HK-2 (cell line): ENCODE results near the gene SORD.

Experiments used
- DNase-seq: peaks from one replicate; pipeline ENCODE4 v3.0.0-alpha.2; 2018; ENCODE audit not compliant: unreplicated experiment

Gene SORD

GRCh38 chr15:45116482-45117307, 93.7 kb downstream of the SORD start:
- no peak for DNase-seq

DNA sequence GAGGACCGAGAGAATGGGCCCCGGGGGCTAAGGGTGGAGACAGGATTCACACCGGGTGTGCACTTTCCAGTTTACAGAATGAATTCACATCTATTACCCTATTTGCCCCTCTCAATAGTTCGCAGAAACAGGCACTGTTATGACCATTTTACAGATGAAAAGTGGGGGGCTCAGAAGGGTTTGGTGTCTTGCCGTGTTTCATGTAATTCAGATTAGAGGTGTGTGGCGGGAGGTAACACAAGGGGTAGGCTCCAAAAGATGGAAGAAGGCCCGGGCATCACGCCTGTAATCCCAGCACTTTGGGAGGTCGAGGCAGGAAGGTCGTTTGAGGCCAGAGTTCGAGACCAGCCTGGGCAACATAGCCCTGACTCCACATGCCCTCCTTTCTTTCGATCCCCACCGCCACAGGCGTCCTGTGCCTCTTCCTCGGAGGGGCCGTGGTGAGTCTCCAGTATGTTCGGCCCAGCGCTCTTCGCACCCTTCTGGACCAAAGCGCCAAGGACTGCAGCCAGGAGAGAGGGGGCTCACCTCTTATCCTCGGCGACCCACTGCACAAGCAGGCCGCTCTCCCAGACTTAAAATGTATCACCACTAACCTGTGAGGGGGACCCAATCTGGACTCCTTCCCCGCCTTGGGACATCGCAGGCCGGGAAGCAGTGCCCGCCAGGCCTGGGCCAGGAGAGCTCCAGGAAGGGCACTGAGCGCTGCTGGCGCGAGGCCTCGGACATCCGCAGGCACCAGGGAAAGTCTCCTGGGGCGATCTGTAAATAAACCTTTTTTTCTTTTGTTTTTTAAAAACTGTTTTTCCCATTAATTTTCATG, 94.5 kb downstream of the SORD start:
- DNase-seq, result no peak

- peak; percentile 83 for DNase-seq
Observed at GRCh38 chr15:45118131-45118588, 95.2 kb downstream of the SORD start.

- DNase-seq, result no peak
Observed at GRCh38 chr15:45118996-45119395, 96.0 kb downstream of the SORD start.

DNA sequence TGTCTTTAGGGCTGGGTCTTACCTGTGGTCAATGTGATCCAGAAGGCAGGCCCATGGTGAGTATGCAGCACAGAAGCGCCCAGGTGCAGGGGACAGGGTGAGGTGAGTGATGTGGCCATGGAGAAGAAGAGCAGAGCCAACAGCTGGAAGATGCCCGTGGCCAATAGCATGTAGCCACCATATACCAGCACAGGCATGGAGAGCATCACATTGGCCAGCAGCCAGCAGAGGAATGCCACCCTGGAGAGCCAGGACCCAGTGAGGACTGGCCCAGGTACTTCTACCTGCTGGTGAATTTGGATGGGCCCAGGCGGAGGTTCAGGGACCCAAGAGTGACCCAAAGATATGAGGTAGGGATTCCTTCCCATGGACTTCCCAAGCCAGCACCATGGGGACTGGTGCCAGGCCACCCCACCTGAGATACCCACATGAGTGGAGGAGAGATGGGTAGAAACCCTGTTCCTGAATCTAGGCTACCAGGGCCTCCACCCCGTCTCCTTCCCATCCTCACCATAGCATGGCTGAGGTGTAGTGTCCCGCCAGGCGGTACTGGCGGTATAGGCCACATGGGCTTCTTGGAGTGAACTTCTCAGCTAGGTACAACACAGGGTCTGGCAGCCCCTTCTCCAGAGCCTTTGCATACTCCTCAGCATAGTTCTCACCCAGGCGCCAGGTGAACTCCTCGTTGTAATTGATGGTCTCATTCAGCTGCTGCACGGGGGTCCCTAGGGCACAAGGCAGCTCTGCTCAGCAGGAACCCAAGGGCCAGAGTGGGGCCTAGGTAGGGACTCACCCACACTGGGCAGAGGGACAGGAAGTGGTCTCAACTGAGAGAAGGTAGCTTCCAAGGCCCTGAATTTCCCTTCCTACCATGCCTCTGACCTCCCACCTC, 97.3 kb downstream of the SORD start:
- DNase-seq, result no peak

DNA sequence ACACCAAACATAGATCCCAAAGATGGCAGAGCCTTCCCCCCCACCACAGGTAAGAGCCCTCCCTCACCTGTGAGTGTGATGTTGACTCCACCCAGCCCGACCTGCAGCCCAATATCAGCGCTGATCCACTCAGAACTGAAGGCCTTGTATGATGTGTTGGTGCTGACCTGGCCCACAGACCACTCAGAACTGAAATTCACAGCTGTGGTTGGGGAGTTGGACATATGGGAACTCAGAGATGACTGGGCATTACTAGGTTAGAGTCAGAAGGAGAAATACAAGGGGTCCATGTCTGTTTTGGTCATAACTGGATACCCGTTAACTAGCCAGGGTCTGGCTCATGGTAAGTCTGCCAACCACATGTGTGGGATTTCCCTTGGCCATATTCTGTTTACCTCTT, 98.0 kb downstream of the SORD start:
- DNase-seq, result no peak

DNA sequence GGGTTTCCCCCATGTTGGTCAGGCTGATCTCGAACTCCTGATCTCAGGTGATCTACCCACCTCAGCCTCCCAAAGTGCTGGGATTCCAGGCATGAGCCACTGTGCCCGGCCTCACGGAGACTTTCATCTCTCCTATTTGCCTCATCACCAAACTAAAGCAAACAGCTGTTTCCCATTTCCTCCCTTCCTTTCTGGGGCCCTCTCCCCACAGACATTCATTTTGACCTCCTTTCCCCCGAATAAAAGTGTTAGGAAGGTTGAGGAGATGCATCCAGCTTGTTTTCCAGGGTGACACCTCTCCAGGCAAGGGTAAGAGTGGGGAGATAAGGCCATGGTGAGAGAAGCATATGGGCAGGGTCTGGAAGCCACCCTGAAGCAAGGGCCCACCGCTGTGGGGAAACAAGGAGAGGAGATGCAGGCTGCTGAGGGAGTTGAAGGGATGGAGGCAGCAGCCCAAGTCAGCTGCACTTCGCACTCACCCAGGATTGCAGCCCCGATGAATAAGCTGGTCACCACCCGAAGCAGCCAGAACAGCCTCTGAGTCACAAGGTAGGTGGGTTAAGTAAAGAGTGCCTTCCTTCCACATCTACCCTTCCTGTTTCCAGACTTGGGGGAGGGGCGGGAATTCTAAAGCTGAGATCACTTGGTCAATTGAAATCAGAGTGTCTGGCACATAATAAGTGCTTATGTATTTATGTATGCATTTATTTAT, 98.9 kb downstream of the SORD start:
- peak; percentile 59 for DNase-seq

- no peak for DNase-seq
Observed at GRCh38 chr15:45122719-45123118, 99.7 kb downstream of the SORD start.

DNA sequence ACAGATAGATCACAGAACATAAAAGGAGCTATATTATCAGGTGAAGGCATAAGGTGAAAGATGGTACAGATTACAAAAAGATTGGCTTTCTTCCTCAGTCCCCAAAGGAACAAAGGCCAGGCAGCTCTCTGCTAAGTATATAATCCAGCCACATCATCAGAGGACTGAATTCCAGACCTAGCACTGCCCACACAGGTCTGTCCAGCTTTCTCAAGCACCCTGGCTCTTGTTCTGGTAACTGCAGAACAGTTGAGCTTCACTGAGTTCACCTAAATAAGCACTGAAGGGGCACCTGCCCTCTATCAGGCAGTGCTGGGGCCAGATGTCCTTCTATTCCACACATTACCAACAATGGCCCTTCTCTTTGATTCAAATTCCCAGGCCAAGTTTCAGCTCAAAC, 100.4 kb downstream of the SORD start:
- DNase-seq, result no peak

GRCh38 chr15:45126535-45127158, 103.7 kb downstream of the SORD start:
- no peak for DNase-seq
